ENCODE data around the gene CLMN.

DNA sequence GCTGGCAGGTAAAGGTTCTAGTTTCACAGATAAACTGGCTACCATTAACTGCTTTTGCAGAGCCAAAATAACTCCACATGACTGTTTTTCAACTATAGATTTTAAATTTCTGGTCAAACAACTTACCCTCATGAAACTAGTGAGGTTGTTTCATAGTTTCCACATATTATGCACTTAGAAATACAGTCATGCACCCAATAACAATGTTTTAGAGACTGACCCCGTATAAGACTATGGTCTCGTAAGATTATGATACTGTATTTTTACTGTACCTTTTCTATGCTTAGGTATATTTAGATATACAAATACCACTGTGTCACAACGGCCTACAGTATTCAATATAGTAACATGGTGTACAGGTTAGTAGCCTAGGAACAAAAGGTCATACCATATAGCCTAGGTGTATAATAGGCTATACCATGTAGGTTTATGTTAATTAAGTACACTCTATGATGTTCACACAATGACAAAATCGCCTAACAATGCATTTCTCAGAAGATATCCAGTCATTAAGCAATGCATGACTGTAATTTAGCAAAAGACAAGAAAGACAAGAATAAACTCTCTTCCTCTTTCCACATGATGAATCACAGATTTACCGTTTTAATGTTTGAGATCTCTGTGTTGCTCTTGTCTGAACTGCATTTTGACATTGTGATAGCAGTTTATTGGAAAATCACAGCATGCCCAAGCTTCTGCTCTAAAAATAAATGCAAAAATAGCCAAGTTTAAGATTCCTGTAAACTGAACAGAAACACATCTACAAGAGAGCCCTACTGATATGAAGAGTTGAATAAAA, 179.4 kb downstream of the CLMN start:
- TF ChIP-seq, protein P1, sequence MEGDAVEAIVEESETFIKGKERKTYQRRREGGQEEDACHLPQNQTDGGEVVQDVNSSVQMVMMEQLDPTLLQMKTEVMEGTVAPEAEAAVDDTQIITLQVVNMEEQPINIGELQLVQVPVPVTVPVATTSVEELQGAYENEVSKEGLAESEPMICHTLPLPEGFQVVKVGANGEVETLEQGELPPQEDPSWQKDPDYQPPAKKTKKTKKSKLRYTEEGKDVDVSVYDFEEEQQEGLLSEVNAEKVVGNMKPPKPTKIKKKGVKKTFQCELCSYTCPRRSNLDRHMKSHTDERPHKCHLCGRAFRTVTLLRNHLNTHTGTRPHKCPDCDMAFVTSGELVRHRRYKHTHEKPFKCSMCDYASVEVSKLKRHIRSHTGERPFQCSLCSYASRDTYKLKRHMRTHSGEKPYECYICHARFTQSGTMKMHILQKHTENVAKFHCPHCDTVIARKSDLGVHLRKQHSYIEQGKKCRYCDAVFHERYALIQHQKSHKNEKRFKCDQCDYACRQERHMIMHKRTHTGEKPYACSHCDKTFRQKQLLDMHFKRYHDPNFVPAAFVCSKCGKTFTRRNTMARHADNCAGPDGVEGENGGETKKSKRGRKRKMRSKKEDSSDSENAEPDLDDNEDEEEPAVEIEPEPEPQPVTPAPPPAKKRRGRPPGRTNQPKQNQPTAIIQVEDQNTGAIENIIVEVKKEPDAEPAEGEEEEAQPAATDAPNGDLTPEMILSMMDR (IDR thresholded peaks at IDR 0.05; ENCODE audit: control extremely low read depth in 1 of 3, insufficient read depth in 1 of 3, low read depth in 1 of 3, low read length in 3 of 3), result no peak
- TF ChIP-seq EZH2 (IDR thresholded peaks at IDR 0.05; ENCODE audit: low read depth, low read length, severe bottlenecking) (no peak), EP300 (IDR thresholded peaks at IDR 0.05; ENCODE audit: borderline replicate concordance in 1 of 2, low read depth in 2 of 2, low read length in 2 of 2) (no peak), POLR2A (IDR thresholded peaks at IDR 0.05; ENCODE audit: control extremely low read depth in 1 of 2, low read depth in 2 of 2, low read length in 2 of 2) (no peak), SAP30 (IDR thresholded peaks at IDR 0.05; ENCODE audit: insufficient read depth, insufficient replicate concordance, low read length) (no peak), CHD1 (IDR thresholded peaks at IDR 0.05; ENCODE audit: low read depth, low read length) (no peak), SP2 (IDR thresholded peaks at IDR 0.05; ENCODE audit: low read length) (no peak), CREB1 (IDR thresholded peaks at IDR 0.05) (no peak), SUZ12 (IDR thresholded peaks at IDR 0.05; ENCODE audit: low read length) (no peak), RBBP5 (IDR thresholded peaks at IDR 0.05; ENCODE audit: borderline replicate concordance, low read depth, low read length) (no peak), RNF2 (IDR thresholded peaks at IDR 0.05; ENCODE audit: borderline replicate concordance, low read depth, low read length, missing control alignments, poor library complexity, severe bottlenecking) (no peak), POU5F1 (IDR thresholded peaks at IDR 0.05; ENCODE audit: low read depth, low read length) (no peak), TAF7 (optimal IDR thresholded peaks at IDR 0.05; ENCODE audit: borderline replicate concordance, low read depth, low read length) (no peak)

Data from H1 (cell line).